ENCODE results near the gene NEDD4L.

Gene NEDD4L

DNA sequence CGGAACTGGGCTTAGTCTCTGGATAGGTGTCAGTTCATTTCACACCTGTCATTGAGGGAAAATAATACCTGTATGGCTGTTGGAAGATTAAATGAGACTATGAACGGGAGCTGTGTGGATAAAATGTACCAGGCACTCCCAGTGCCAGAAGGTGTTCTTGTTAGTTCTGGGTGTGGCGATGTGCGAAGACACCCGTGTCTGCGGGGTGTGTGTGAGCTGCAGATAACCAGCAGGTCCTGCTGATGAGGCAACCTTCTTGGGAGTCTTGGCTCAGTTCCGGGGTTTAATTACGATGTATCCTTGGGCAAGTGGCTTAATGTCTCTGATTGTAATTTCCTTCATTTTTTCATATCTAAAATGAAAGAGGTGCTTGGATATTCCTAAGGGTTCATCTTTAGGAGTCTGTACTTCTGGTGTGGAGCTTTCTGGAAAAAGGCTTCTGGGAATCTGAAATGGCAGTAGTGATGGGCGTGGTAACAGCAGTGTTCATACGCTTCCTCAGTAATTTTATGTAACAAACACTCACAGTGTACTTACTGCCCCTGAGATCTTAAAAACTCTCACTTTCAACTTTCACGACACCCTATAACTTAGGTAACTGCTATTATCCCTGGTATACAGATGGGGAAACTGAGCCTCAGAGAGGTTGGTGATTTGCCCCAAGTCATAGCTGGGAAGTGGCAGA is 35.0 kb downstream of the NEDD4L start:
- no peak overlapping the region for H3K4me3 ChIP-seq (ENCODE audit: low read depth, low read length)
- TF ChIP-seq, protein P1, sequence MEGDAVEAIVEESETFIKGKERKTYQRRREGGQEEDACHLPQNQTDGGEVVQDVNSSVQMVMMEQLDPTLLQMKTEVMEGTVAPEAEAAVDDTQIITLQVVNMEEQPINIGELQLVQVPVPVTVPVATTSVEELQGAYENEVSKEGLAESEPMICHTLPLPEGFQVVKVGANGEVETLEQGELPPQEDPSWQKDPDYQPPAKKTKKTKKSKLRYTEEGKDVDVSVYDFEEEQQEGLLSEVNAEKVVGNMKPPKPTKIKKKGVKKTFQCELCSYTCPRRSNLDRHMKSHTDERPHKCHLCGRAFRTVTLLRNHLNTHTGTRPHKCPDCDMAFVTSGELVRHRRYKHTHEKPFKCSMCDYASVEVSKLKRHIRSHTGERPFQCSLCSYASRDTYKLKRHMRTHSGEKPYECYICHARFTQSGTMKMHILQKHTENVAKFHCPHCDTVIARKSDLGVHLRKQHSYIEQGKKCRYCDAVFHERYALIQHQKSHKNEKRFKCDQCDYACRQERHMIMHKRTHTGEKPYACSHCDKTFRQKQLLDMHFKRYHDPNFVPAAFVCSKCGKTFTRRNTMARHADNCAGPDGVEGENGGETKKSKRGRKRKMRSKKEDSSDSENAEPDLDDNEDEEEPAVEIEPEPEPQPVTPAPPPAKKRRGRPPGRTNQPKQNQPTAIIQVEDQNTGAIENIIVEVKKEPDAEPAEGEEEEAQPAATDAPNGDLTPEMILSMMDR (IDR thresholded peaks at IDR 0.05; ENCODE audit: low read depth, low read length, missing control alignments): no peak
- in situ Hi-C loops (cut with HindIII; ENCODE audit: low pct_ligation_motif_present, low sequenced_read_pairs): no loop called here
- H3K36me3 ChIP-seq (replicated peaks): no peaks in the 10 kb centered on the region
- DNase-seq: no peak
- no peak overlapping the region for H3K27ac ChIP-seq
- H3K27me3 ChIP-seq (replicated peaks): no peaks in the 10 kb centered on the region

DNA sequence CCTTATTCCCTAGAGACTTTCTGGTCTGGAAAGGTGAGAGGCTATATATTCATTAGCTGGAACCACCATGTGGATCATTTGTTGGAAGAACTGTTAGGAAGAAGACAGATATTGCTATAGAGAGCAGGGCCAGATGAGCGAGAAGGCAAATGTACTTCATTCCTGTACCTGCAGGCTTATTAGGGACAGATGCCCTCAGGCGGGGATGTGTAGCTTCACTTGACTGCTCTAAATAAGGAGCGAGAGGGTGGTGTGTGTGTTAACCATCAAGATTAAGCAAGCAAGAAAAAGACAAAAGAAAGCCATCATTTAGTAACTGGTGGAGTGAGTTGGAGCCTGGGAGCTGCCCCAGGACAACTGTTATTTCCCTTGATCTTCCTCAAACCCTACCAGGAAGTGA is 36.4 kb downstream of the NEDD4L start:
- Histone ChIP-seq H3K4me3 (ENCODE audit: low read depth, low read length) (no peak overlapping the region), H3K36me3 (replicated peaks) (no peaks in the 10 kb centered on the region), H3K27ac (no peak overlapping the region), H3K27me3 (replicated peaks) (no peaks in the 10 kb centered on the region)
- DNase-seq: no peak
- TF ChIP-seq, protein P1 (IDR thresholded peaks at IDR 0.05; ENCODE audit: low read depth, low read length, missing control alignments): no peak
- in situ Hi-C loops (cut with HindIII; ENCODE audit: low pct_ligation_motif_present, low sequenced_read_pairs): no loop called here

DNA sequence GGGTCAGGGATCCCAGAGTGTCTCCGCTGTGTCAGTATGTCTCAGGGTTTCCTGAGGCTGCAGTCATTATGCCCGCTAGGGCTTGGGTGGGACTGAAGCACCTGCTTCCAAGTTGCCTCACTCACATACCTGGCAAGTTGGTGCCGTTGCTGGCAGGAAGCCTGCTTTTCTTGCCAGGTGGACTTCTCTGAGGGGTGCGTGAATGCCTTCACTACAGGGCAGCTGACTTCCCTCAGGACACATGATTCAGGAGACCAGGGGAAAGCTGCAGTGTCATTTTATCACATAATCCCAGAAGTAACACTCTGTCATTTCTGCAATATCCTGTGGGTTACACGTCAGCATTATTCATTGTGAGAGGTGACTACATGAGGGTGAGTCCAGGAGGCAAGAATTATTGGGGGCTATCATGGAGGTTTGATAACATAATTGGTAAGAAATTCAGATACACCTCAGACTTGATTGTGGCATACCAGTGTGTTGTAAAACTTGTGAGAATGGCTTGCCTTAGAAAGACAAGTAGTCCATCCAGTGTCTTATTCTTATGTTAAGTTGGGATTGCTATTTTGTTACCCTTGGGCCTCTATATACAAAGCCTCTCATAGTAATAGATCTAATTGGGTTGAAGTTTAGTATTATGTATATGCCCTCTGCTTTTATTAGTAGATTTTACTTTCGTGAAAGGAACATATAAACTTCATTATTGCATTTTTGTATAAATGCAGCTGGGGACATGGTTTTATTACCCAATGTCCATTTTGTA is 44.1 kb downstream of the NEDD4L start:
- DNase-seq: no peak
- Histone ChIP-seq H3K27me3 (replicated peaks) (no peaks in the 10 kb centered on the region), H3K36me3 (replicated peaks) (no peaks in the 10 kb centered on the region), H3K27ac (no peak overlapping the region), H3K4me3 (ENCODE audit: low read depth, low read length) (no peak overlapping the region)
- in situ Hi-C loops (cut with HindIII; ENCODE audit: low pct_ligation_motif_present, low sequenced_read_pairs): no loop called here
- TF ChIP-seq, protein P1 (IDR thresholded peaks at IDR 0.05; ENCODE audit: low read depth, low read length, missing control alignments): no peak

DNA sequence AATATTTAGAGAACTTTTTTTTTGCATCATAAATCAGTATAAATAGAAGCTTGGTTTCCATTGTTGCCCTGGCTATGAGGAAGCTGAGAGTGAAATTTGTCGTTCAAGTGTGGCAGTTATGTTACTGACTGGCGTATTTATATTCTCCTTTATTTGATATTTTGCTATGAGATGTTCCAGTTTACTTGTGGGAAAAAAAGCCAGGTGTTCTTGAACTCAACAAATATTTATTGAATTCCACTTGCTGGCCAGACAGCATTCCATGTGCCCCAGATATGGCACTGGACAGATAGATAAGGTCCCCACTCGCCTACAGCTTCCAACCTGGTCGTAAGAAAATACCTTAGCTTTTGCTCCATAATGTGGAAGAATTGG is 44.7 kb downstream of the NEDD4L start:
- DNase-seq: no peak
- in situ Hi-C loops (cut with HindIII; ENCODE audit: low pct_ligation_motif_present, low sequenced_read_pairs): no loop called here
- Histone ChIP-seq H3K27ac (no peak overlapping the region), H3K36me3 (replicated peaks) (no peaks in the 10 kb centered on the region), H3K27me3 (replicated peaks) (no peaks in the 10 kb centered on the region), H3K4me3 (ENCODE audit: low read depth, low read length) (no peak overlapping the region)
- TF ChIP-seq, protein P1 (IDR thresholded peaks at IDR 0.05; ENCODE audit: low read depth, low read length, missing control alignments): no peak

DNA sequence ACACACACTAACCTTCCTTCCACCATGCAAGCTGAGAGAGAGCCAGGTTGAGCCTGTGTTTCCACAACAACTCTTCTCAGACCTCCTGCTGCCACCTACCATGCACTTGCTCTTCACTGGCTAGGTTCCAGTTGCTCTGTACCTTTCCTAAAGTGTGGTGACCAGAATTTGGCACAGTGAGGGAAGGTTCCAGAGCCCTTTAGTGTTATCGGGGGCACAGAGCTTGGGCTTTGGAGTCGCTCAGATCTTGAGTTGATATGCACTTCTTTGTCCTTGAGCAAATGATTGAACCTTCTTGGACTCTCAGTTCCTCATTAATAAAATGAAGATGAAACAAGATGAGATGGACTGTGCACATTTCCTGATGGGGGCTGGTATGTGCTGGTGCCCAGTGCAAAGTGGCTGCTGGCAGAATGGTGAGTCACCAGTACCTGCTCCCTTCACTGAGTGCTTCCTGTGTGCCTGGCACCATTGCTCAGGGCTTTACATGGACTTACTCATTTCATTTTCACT is 47.1 kb downstream of the NEDD4L start:
- Histone ChIP-seq H3K27ac (no peak overlapping the region), H3K36me3 (replicated peaks) (no peaks in the 10 kb centered on the region), H3K27me3 (replicated peaks) (no peaks in the 10 kb centered on the region), H3K4me3 (ENCODE audit: low read depth, low read length) (no peak overlapping the region)
- TF ChIP-seq, protein P1 (IDR thresholded peaks at IDR 0.05; ENCODE audit: low read depth, low read length, missing control alignments): no peak
- DNase-seq: no peak
- in situ Hi-C loops (cut with HindIII; ENCODE audit: low pct_ligation_motif_present, low sequenced_read_pairs): no loop called here

Data from brain microvascular endothelial cell (primary cell).